Memory B cell (primary cell): ENCODE data around the gene GID8.
A peak's percentile ranks its signal among the peaks of the same experiment; 100 is the strongest.

Experiments used
- ATAC-seq: fragments of 150-1000 bp; cut with Tn5 transposase; 2 replicates; pipeline ENCODE4 v1.10.0; 2021; ENCODE audit warnings: low read depth, mild to moderate bottlenecking, moderate library complexity
- DNase-seq, 2 donors: peaks; one replicate each; pipeline ENCODE4 v3.0.0; 2022; ENCODE audit warnings: low spot score in 2 of 2
- H3K27ac Mint-ChIP-seq: one replicate; pipeline ENCODE4 v1.8.0; 2022; ENCODE audit warnings: mild to moderate bottlenecking, moderate library complexity, mixed read lengths
- H3K27me3 Mint-ChIP-seq: one replicate; pipeline ENCODE4 v1.8.0; 2022; ENCODE audit warnings: mixed read lengths
- H3K36me3 Mint-ChIP-seq: one replicate; pipeline ENCODE4 v1.8.0; 2022; ENCODE audit warnings: mild to moderate bottlenecking, mixed read lengths
- H3K4me1 Mint-ChIP-seq: one replicate; pipeline ENCODE4 v1.8.0; 2022; ENCODE audit warnings: mixed read lengths
- H3K4me3 Mint-ChIP-seq: one replicate; pipeline ENCODE4 v1.8.0; 2022; ENCODE audit warnings: mild to moderate bottlenecking, moderate library complexity, mixed read lengths
- H3K9me3 Mint-ChIP-seq: one replicate; pipeline ENCODE4 v1.8.0; 2022; ENCODE audit warnings: mixed read lengths

Gene GID8

DNA sequence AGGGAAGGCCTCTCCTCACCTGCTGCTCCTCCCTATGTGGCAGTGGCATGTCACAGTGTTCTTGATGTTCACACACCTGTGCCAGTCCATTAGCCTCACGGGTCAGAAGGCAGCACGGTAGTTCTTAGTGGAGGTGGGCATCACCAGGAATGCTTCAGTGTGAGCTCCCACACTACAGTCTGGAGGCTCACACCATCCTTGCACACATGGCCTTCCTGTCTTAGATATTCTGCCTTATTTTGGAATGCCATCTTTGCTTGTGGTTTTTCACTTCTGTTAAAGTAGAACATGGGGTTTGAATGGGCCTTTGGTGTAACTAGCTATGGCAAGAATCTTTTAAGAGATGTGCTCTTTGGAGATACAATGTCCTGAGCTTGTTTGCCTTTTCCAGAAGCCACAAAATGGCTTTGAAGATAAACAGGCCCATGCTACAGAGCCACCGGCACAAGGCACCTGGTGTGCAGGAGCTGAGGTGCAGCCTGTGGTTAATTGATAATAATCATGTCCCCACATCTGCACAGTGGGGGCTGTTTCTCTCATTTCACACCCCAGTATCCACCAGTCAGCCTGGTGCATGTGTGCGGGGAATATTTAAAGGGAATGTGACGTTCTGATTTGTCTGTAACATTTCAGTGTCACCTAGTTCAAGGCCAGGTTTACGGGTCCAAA is 11.3 kb downstream of the GID8 start:
- Mint-ChIP-seq H3K27ac (no peak overlapping the region), H3K36me3 (peaks cover 17% of the 10 kb centered on the region), H3K9me3 (no peaks in the 10 kb centered on the region), H3K4me1 (peaks cover 9% of the 10 kb centered on the region), H3K27me3 (no peaks in the 10 kb centered on the region), H3K4me3 (no peak overlapping the region)
- DNase-seq (no peak), ATAC-seq (no peak)

DNA sequence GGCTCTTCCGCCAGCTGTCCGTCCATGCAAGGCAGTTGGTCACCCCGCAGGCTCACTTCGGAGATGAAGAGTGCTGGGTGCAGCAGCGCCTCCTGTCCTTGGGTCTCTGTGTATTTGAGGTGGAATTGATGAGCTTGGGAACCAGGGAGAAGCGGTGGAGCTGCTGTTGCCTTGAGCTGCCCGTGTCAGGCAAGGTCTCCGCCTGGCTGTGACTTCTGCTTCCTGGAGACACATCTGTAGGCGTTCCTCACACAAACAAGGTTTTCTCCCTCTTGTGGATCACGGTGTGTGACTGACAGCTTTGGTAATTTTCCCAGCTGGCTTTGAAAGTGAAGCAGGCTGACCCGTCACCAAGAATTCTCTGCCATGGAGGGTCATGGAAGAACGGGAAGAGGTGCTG is 12.0 kb downstream of the GID8 start:
- DNase-seq (no peak), ATAC-seq (no peak)
- Mint-ChIP-seq H3K36me3 (peaks cover 13% of the 10 kb centered on the region), H3K27me3 (no peaks in the 10 kb centered on the region), H3K27ac (no peak overlapping the region), H3K4me1 (peaks cover 14% of the 10 kb centered on the region), H3K9me3 (no peaks in the 10 kb centered on the region), H3K4me3 (no peak overlapping the region)

DNA sequence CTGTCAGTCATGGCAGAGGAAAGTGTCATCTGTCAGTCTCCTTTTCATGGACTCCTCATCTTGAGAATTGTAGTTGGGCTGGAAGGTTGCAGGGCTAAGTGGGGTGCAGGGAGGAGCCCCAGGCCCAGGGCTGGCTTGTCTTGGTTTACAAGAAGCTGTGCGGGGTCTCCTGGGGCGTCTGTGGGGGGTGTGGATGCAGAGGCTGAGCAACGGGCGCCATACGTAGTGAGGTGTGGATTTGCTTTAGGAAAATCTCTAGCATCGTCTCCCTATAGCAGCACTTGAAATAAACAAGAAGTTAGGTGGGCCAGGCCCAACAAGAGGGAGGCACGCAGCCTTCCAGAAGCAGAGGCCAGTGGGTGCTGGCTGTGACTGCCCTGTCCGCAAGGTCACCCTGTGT is 12.8 kb downstream of the GID8 start:
- ATAC-seq (no peak), DNase-seq (no peak)
- H3K4me1 Mint-ChIP-seq, result peaks cover 14% of the 10 kb centered on the region
- H3K4me3 Mint-ChIP-seq, result no peak overlapping the region
- no peaks in the 10 kb centered on the region for H3K27me3 Mint-ChIP-seq
- H3K27ac Mint-ChIP-seq, result no peak overlapping the region
- no peaks in the 10 kb centered on the region for H3K9me3 Mint-ChIP-seq
- peaks cover 13% of the 10 kb centered on the region for H3K36me3 Mint-ChIP-seq

DNA sequence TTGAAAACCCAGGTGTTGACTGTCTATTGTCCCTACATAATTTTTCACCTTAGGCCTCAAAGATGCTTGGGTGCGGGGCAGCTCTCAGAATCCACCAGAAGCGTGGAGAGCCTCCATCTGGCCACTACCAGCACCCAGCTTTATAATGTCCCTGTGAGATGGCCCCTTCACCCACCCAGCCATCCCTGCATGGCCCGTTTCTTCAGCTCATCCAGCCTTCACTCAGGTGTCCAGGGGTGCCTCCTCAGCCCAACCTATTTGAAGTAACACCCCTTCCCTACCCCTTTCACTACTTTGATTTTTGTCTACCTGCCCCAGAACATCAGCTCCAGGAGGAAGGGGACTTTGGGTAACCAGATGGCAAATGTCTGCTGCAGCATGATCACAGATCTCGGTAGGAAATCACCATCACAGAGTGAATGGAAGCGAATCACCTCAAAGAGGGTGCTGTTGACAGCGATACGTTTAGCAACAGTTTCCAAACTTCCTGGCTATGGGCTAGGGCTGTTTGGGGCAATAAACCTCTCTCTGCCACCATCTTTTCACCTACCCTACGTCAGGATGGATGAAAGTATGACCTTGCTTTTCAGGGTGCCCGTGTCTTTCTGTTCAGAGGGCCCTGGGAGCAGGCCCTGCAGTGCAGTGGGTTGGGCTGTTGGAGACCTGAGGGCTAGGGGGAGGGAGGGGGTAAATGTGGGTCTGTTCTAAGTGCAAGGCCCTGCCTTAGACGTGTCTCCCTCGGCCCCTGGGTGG is 13.4 kb downstream of the GID8 start:
- Mint-ChIP-seq H3K36me3 (peaks cover 13% of the 10 kb centered on the region), H3K27ac (no peak overlapping the region), H3K9me3 (no peaks in the 10 kb centered on the region), H3K4me3 (peak overlapping the region; percentile 27), H3K27me3 (no peaks in the 10 kb centered on the region), H3K4me1 (peaks cover 14% of the 10 kb centered on the region)
- DNase-seq, result no peak
- ATAC-seq, result no peak

DNA sequence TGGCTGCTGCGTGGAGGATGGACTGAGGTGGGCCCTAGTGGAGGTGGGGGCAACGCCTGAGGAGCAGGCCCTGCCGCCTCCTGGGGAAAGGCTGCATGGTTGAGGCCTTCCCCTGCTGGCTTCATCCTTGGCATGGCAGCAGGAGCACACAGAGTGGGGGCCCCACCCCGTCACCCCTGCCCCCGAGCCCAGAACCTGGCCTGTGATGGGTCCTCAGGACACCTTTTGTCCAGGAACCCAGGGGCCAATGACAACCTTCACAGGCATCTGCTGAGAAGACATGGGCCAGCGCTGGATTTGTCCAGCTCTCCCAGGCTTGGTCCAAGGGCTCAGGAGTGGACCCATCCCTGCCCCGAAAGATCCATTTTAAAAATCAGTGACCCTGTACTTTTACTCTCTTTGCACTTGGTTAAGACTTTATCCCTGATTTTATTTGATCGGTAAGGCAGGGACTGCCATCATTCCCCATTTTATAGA is 14.0 kb downstream of the GID8 start:
- peaks cover 10% of the 10 kb centered on the region for H3K36me3 Mint-ChIP-seq

DNA sequence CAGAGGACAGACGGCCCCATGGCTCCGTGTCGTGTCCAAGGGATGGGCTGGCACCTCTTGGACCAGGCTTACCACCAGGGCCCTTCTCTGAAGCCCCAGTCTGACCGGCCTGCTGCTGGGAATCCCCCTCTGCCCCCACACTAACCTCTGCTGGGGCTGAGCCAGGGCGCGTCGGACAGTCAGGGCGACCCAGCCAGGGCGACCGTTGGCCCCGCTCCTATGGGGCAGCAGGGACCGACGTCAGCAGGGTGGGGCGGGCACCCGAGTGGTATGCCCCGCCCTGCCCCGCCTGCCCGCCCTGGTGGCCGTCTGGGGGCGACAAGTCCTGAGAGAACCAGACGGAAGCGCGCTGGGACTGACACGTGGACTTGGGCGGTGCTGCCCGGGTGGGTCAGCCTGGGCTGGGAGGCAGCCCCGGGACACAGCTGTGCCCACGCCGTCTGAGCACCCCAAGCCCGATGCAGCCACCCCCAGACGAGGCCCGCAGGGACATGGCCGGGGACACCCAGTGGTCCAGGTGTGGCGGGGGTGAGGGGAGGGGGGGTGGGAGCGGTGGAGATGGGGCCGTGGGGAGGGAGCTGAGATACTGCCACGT is 14.5 kb downstream of the GID8 start, which contains the start of gene SLC17A9:
Gene SLC17A9 (plus strand): TSS at position 337 of the 595 bp plus-strand sequence. CDS start 122 bp downstream, at position 459.
- peak; percentile 38 to 46 for DNase-seq
- Mint-ChIP-seq H3K4me1 (peaks cover 14% of the 10 kb centered on the region), H3K9me3 (no peaks in the 10 kb centered on the region), H3K4me3 (peak within 1 kb of the TSS; percentile 90), H3K36me3 (peaks cover 8% of the 10 kb centered on the region), H3K27me3 (no peaks in the 10 kb centered on the region), H3K27ac (peak within 1 kb of the TSS; percentile 88)
- peak; percentile 21 for ATAC-seq

More for the DNA sequence above, 14.0 kb downstream of the GID8 start:
- Mint-ChIP-seq H3K27ac (peak overlapping the region; percentile 88), H3K4me1 (peaks cover 14% of the 10 kb centered on the region), H3K27me3 (no peaks in the 10 kb centered on the region), H3K4me3 (peak overlapping the region; percentile 90), H3K9me3 (no peaks in the 10 kb centered on the region)
- no peak for DNase-seq
- no peak for ATAC-seq

DNA sequence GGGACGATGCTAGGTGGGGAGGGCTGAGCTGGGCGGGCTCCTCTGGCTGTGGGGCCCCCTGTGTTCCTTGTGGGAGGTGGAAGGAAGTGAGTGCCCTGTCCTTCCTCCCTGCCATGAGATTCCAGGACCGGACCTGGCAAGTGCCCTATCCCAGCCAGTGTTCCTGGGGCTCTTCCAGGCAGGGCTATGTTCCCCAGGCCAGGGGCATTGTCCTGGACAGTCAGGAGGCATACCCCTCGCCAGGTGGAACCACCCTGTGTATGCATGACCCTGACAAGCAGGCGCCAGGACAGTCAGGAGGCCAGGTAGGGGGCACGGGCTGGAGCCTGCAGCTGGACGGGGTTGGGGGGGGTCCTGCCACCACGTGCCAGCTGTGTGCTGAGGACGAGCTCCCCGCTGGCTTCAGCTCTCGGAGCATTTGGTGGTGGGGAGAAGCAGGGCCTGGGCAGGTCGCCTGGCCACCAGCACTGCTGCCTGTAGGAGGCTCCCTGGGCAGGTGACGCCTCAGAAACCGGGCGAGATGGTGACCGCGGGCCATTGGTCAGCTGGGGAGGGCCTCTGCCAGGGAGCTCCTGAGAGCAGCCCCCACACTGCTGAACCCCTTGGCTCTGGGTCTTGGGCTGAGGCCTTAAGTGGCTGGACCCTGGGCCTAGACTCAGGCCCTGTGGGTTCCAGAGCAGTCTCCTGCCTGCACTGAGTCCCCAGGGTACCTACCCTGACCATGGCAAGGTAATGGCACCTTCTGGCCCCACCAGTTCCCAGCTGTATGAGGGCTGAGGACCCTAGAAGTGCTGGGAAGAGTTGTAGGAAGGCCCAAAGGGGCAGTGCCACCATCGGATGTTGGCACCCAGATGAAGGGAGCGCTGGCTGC is 15.3 kb downstream of the GID8 start:
- Mint-ChIP-seq H3K27me3 (no peaks in the 10 kb centered on the region), H3K36me3 (peaks cover 8% of the 10 kb centered on the region), H3K4me3 (peak overlapping the region; percentile 90), H3K9me3 (no peaks in the 10 kb centered on the region), H3K27ac (peak overlapping the region; percentile 88), H3K4me1 (peaks cover 14% of the 10 kb centered on the region)
- no peak for DNase-seq
- ATAC-seq, result no peak

DNA sequence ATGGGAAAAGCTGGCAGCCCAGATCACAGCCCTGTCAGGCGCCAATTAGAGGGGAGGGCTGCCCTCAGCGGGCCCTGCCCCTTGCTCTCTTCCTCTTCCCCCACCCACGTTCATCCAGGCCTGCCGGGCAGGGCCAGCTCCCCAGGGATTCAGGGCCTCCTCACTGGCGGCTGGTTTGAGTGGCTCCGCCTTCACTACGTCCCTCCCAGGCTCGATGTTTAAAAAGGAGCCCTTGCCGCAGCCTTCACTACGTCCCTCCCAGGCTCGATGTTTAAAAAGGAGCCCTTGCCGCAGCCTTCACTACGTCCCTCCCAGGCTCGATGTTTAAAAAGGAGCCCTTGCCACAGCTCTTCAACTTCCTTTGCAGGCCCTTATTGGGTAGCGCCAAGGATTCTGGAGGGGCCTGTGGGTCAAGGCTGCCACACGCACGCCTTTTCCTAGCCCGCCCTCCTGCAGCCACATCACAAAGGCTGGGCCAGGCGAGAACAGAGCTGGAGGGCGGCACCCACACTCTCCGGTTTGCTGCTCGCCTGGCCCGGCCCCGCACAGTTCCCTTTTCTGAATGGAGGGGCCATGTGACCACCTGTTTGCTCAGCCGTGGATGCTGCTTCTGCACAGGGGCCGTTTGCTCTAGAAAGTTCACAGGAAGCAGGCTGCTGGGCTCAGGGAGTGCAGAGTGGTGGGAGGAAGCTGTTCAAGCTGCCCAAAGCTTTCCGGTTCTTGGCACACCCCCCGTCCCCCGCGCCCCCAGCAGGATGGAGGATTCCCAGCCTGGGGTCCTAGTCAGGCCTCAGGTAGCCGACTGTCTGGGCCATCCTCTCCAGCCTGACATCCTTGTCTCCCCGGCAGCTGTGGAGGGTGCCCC is 16.1 kb downstream of the GID8 start:
- Mint-ChIP-seq H3K4me3 (peak overlapping the region; percentile 90), H3K4me1 (peaks cover 14% of the 10 kb centered on the region), H3K9me3 (no peaks in the 10 kb centered on the region), H3K27ac (peak overlapping the region; percentile 88), H3K27me3 (no peaks in the 10 kb centered on the region), H3K36me3 (peaks cover 7% of the 10 kb centered on the region)
- DNase-seq (peak; percentile 77 to 82), ATAC-seq (peak; percentile 93)

DNA sequence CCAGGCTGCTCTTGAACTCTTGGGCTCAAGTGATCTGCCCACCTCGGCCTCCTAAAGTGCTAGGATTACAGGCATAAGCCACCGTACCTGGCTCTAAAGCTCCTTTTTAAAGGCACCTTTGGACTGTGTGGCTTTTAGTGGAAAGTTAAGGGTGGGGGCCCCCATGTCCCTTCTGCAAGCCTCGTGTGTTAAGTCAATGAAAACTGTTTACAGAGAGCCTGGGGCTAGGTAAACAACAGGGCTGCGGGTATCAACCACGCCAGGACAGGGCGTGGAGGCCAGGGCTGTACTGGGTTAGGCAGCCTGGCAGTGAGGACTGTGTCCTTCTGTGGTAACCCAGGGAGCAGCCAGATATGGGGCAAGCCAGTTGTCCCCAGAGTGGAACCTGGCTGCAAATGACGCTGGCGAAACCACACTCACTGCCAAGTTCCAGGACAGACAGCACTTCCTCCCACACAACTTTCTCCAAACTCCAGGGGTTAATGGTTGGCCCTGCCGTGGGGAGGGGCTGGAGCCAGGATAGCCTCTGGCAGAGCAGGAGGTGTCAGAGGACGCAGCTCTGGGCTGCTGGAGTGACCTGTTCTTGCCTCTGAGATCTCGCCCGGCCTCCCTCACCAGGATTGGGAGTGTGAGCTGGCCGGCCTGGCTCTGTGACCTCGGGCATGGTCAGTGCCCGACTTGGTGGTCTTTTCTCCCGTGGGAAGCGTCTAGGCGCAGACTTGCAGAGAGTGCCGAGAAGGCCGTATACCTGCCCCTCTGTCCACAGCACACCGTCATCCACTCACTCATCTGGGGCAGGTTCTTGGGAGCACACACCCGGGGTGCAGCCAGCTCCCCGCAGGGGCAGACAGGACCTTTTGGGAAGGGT is 17.8 kb downstream of the GID8 start:
- Mint-ChIP-seq H3K27me3 (no peaks in the 10 kb centered on the region), H3K27ac (no peak overlapping the region), H3K4me3 (no peak overlapping the region), H3K9me3 (no peaks in the 10 kb centered on the region), H3K36me3 (peaks cover 6% of the 10 kb centered on the region), H3K4me1 (peaks cover 14% of the 10 kb centered on the region)
- DNase-seq, result no peak
- no peak for ATAC-seq

DNA sequence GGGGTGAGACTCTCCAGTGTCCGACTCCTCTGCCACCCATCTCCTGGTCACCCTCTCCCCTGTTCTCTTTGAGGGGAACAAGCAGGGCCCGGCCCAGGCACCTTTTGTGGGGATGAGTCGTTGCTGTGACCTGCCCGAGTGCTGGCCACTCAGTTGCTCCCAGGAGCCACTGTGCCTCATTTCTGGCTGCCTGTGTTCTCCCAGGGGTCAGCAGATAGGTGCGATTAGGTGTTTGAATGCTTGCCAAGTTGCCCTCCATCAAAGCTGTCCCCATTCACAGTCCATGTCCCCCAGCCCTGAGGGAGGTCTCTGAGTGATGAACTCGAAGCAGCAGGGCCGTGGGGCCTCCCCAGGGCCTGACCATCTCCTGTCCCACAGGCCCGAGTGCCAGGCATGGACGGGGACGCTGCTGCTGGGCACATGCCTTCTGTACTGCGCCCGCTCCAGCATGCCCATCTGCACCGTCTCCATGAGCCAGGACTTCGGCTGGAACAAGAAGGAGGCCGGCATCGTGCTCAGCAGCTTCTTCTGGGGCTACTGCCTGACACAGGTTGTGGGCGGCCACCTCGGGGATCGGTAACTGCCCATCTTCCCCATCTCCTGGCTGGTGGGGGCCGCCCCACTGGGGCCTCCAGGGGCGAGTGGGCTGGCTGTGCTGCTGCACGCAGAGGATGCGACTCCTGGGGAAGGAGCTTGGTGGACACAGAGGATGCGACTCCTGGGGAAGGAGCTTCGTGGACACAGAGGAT is 18.6 kb downstream of the GID8 start:
- no peaks in the 10 kb centered on the region for H3K9me3 Mint-ChIP-seq
- no peaks in the 10 kb centered on the region for H3K27me3 Mint-ChIP-seq
- DNase-seq (no peak), ATAC-seq (no peak)
- no peak overlapping the region for H3K4me3 Mint-ChIP-seq
- peaks cover 6% of the 10 kb centered on the region for H3K36me3 Mint-ChIP-seq
- peaks cover 14% of the 10 kb centered on the region for H3K4me1 Mint-ChIP-seq
- H3K27ac Mint-ChIP-seq, result no peak overlapping the region

DNA sequence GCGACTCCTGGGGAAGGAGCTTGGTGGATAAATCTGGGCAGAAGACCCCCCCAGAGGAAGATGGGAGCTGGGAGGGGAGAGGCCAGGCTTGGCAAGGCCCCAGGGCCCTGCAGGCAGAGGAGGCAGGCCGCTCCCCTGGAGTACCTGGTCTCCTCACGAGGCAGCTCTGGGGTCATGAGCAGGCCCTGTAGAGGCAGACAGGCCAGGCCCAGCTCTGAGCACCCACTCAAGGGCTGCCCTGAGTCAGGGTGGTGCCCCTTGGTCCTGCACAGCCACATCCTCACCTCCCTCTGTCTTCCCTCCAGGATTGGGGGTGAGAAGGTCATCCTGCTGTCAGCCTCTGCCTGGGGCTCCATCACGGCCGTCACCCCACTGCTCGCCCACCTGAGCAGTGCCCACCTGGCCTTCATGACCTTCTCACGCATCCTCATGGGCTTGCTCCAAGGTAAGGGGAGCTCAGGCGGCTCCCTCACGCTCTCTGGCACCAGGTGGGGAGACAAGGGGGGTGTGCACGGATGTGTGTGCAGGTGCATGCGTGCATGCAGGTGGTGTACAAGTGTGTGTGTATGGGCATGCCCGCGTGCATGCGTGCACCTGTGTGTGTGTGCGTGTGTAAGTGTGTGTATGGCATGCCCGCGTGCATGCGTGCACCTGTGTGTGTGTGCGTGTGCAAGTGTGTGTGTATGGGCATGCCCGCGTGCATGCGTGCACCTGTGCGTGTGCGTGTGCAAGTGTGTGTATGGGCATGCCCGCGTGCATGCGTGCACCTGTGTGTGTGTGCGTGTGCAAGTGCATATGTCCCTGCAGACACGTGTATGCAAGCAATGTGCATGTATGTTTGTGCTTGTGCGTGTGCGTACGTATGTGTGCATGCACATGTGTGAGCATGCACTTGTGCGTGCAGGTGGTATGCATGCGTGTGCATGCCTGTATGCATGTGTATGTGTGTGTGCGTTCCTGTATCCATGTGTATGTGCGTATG is 19.5 kb downstream of the GID8 start:
- Mint-ChIP-seq H3K4me3 (no peak overlapping the region), H3K27ac (no peak overlapping the region), H3K9me3 (no peaks in the 10 kb centered on the region), H3K27me3 (no peaks in the 10 kb centered on the region), H3K36me3 (peaks cover 6% of the 10 kb centered on the region), H3K4me1 (peaks cover 11% of the 10 kb centered on the region)
- no peak for DNase-seq
- no peak for ATAC-seq
